NCI-H82 (cell line): ENCODE measurements around the gene PLEKHM3.

Source experiments
- DNase-seq: peaks from one replicate; lab custom pipeline; 2025; lab: John Stamatoyannopoulos, UW

Gene PLEKHM3

GRCh38 chr2:207993151-207993763 is 32.1 kb downstream of the PLEKHM3 start:
- no peak for DNase-seq

GRCh38 chr2:207991944-207992343 is 33.4 kb downstream of the PLEKHM3 start:
- no peak for DNase-seq

- no peak for DNase-seq
These were observed 34.5 kb downstream of the PLEKHM3 start for GRCh38 chr2:207990784-207991183.

GRCh38 chr2:207988975-207989374 is 36.4 kb downstream of the PLEKHM3 start:
- DNase-seq = no peak

GRCh38 chr2:207987025-207987716 is 38.2 kb downstream of the PLEKHM3 start:
- DNase-seq = no peak

GRCh38 chr2:207984765-207985480 is 40.4 kb downstream of the PLEKHM3 start:
- no peak for DNase-seq

- DNase-seq = no peak
These were observed 41.7 kb downstream of the PLEKHM3 start for GRCh38 chr2:207983641-207984042.

GRCh38 chr2:207978177-207978948 is 47.0 kb downstream of the PLEKHM3 start:
- DNase-seq = no peak

- DNase-seq = no peak
These were observed 49.4 kb downstream of the PLEKHM3 start for GRCh38 chr2:207975921-207976320.

- DNase-seq = no peak
These were observed 51.1 kb downstream of the PLEKHM3 start for GRCh38 chr2:207974216-207974605.

- no peak for DNase-seq
These were observed 54.5 kb downstream of the PLEKHM3 start for GRCh38 chr2:207970826-207971180.

GRCh38 chr2:207970147-207970825 is 55.0 kb downstream of the PLEKHM3 start:
- peak; percentile 39 for DNase-seq

GRCh38 chr2:207969249-207969648 is 56.1 kb downstream of the PLEKHM3 start:
- DNase-seq = no peak

- peak; percentile 76 for DNase-seq
These were observed 58.2 kb downstream of the PLEKHM3 start for GRCh38 chr2:207967121-207967520.

- DNase-seq = no peak
These were observed 64.4 kb downstream of the PLEKHM3 start for GRCh38 chr2:207960911-207961310.

- no peak for DNase-seq
These were observed 65.2 kb downstream of the PLEKHM3 start for GRCh38 chr2:207960090-207960489.

GRCh38 chr2:207956771-207957170 is 68.6 kb downstream of the PLEKHM3 start:
- no peak for DNase-seq

- DNase-seq = no peak
These were observed 69.9 kb downstream of the PLEKHM3 start for GRCh38 chr2:207955456-207955855.

GRCh38 chr2:207953354-207953753 is 72.0 kb downstream of the PLEKHM3 start:
- DNase-seq = no peak

GRCh38 chr2:207952564-207953345 is 72.6 kb downstream of the PLEKHM3 start:
- no peak for DNase-seq
